ENCODE results near the gene GALNTL6.
"Not testable (repeated sequence)": the region's sequence is repeated elsewhere in the genome, so short reads cannot be mapped to it uniquely, and the experiment has no call there.

The GALNTL6 gene

DNA sequence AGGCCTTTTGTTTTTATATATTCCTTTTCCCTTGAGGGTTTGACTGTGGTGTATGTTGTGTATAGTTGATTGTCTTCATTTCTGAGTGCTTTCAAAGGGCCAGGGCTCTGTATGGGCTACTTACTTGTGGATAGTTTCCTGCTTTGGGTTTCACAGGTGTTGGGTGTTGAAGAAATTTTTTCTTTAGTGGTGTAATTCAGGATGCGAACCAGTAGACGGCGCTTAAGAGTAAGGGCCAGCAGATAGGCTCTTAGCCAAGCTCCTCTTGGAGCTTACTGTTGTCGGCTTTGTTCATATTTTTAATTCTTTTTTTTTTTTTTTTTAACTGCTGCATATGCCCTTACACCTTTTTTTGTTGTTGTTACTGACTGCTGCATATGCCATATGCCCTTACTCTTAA is 1079.1 kb downstream of the GALNTL6 start:
- DNase-seq, result no peak

DNA sequence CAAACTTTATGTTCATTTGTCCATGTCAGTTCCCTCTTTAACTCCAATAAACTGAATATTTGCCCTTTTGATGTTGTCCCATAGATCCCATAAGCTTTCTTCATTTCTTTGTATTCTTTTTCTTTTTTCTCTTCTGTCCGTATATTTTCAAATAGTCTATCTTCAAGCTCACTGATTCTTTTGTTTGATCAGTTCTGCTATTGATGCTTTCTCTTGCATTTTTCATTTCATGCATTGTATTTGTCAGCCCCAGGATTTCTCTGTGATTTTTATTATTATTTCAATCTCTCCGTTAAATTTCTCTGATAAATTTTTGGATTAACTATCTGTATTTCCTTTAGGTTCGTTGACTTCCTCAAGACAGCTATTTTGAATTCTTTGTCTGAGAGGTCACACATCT is 1082.5 kb downstream of the GALNTL6 start:
- no peak for DNase-seq

DNA sequence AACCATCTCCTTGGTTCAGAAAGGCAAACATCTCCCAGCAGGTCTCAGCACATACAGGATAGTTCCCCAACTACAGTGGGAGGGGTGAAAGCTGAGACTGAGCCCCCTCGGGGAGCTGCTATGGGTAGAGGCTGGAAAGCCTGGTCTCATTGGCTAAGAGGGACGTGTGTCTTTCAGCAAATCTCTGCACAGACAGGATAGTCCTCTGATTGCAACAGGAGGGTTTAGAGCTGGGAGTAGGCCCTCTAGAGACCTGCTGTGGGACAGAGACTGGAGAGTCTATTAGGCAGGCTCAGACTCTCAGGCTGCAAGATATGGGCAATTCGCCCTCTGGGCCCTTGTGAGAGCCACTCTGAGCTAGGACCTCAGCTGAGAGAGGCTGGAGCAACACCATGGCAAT is 1083.8 kb downstream of the GALNTL6 start:
- DNase-seq, result no peak

DNA sequence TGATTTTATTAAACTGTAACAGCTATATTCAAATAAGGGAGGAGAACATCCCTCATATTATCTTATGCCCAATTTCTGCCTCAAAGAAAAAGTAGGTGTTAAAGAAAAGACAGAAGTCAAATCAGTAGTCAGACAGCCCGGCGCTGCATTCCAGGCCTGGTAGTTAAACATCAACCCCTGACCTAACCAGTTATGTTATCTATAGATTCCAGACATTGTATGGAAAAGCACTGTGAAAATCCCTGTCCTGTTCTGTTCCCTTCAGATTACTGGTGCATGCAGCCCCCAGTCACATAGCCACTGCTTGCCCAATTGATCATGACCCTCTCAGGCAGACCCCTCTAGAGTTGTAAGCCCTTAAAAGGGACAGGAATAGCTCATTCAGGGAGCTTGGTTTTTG is 1085.5 kb downstream of the GALNTL6 start:
- DNase-seq, result no peak

DNA sequence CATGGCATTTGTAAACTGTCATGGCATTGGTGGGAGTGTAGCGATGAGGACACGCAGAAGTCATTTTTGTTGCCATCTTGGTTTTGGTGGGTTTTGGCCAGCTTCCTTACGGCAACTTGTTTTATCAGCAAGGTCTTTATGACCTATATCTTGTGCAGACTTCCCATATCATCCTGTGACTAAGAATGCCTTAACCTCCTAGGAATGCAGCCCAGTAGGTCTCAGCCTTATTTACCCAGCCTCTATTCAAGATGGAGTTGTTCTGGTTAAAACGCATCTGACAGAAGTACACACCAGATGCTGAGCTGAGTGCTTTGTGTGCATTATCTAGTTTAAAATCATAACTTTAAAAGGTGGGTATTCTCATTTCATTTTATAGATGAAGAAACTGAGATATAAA is 1086.7 kb downstream of the GALNTL6 start:
- no peak for DNase-seq

DNA sequence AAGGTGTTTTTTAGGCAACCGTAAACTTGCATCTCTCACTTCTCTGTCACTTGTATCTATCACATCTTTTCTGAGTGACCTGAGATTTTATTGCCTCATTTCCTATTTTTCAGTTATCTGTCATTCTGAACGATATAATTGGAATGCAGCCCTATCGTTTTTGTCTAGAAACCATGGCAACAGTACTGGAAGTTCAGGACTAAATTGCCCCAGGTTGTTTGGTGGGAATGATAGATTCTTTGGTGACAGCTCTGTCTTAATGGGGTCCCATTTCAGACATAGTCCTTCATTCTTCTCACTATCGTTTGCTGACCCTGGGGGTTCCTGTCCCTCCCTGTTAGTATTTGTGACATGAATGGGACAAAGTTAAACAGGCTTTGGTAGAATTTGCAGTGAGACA is 1087.7 kb downstream of the GALNTL6 start:
- no peak for DNase-seq

DNA sequence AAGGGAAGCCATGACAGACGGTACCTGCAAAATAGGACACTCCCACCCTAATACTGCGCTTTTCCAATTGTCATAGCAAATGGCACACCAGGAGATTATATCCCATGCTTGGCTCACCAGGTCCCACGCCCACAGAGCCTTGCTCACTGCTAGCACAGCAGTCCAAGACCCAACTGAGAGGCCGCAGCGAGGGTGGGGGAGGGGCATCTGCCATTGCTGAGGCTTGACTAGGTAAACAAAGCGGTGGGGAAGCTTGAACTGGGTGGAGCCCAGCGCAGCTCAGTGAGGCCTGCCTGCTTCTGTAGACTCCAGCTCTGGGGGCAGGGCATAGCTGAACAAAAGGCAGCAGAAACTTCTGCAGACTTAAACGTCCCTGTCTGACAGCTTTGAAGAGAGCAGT is 1099.3 kb downstream of the GALNTL6 start:
- DNase-seq, result not testable (repeated sequence)

DNA sequence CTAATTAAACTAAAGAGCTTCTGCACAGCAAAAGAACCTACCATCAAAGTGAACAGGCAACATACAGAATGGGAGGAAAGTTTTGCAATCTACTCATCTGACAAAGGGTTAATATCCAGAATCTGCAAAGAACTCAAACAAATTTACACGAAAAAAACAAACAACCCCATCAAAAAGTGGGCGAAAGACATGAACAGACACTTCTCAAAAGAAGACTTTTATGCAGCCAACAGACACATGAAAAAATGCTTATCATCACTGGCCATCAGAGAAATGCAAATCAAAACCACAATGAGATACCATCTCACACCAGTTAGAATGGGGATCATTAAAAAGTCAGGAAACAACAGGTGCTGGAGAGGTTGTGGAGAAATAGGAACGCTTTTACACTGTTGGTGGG is 1104.2 kb downstream of the GALNTL6 start:
- DNase-seq, result not testable (repeated sequence)

DNA sequence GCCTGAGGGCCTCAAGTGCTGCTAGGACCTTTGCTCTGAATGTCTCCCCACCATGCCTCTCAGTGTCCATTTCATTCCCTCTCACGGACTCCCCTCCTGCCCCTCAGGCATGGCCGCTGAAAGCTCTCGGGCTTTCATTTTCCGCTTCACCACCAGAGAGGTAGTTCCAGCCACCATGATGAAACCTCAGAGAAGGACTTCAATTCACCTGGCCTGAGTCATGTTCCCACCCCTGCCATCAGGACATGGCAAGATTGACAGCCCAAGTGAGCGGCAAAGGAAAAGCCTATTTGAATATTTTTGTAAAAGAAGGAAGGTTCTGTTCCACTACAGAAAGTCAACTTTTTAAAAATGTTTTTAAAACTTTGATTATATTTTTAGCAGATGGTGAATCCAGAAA is 1106.1 kb downstream of the GALNTL6 start:
- DNase-seq, result no peak

DNA sequence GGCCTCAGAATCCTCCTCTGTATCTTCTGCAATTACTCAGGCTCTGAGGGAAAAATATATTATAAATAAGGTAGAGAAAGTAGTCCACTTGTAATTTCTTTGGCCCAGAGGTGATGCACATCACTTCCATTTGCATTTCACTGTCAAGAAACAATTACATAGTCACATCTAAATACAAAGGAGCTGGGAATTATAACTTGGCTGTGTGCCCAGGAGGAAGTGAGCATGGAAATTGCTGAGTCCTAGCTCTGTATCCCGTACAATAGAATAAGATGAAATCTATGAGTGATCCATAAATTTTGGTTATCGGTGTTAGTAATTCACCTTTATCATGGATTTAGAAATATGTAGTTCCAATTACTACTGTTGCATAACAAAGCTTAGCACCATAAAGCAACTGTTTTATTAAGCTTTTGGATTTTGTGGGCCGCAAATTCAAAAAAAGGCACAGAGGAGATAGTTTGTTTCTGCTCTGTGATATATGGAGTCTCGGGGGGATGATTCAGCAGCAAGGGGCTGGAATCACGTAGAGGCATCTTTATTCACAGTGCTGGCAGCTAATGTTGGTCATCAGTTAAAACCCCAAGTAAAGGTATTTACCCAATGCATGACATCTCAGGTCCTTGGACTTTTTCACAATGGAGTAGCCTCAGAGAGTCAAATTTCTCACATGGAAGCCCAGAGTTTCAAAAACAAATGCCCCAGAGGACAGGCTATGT is 1114.1 kb downstream of the GALNTL6 start:
- DNase-seq, result peak; percentile 21

DNA sequence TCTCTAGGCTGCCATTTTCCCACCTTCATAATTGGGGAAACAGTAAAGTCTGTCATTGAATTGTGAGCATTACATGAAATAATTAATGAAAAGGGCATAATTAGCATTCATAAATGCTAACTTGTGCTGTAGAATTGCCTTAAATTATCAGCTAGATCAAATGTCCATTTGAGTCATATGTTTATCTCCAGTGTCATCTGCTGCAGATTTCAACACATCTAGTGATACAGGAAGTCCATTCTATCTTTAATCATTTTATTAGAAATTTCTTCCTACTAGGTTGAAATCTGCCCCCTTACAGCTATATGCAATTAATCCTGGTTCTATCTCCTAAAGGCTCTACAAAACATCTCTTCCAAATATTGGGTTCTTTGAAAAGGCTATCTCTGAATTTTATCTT is 1115.1 kb downstream of the GALNTL6 start:
- DNase-seq, result no peak

DNA sequence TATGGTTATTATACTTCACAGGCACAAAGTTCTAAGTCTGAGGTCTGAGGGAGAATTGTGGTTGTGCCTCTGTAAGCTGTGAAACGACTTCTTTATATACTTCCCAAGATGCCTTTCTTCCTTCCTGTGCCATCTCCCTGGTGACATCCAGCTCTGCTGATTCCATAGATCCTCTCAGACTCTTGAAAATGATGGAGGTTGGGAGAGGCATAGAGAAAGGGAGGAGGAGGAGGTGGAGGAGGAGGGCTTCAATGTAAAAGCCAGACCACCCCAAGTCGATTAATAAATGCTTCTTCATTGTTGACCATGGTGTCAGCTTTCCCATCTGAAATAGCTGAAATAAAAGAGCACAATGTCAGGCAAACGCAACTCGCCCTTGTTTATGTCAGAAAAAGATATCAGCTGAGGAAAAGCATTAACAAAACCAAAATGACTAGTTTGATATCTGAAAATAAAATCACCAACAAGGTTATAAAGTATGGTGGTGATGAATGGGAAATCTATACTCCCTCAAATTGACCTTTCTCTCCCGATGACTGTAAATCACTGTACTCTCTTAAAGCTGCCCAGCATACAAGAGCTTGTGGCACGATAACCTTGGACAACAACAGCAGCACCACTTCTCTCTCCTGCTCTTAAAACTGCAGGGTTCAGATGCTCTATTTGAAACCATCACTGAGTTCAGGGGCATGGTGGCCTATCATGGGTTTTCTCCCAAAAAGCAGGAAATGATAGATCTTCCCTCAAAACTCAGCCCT is 1125.0 kb downstream of the GALNTL6 start:
- DNase-seq, result no peak

DNA sequence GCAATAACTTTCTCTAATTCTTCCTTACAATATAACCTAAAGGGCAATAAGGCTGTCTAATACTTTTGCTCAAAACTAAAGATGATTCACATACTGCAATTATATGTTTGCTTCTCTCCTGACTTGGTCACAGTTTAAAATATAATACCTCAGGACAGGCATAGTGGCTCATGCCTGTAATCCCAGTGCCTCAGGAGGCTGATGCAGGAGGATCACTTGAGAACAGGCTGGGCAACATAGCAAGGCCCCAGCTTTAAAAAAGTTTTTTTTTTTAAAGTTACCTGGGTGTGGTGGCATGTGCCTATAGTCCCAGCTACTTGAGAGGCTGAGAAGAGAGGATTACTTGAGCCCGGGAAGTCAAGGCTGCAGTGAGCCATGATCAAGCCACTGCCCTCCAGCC is 1125.7 kb downstream of the GALNTL6 start:
- DNase-seq, result no peak

DNA sequence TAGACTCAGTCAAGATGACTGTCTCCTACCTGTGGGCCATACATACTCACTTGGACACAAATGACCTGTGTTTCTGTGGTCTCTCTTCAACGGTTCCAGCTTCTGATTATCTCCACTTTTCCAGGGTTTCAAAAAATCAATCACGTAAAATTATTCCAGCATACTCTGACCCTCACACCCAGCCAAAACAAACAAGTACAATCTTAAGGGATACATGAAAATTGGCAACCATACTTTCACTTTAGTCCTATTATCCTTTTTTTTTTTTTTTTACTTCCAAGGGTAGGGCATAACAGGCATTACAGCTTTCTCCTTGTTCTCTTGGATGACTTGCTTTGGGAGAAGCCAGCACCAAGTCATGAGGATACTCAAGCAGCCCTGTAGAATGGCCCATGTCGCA is 1129.6 kb downstream of the GALNTL6 start:
- no peak for DNase-seq

DNA sequence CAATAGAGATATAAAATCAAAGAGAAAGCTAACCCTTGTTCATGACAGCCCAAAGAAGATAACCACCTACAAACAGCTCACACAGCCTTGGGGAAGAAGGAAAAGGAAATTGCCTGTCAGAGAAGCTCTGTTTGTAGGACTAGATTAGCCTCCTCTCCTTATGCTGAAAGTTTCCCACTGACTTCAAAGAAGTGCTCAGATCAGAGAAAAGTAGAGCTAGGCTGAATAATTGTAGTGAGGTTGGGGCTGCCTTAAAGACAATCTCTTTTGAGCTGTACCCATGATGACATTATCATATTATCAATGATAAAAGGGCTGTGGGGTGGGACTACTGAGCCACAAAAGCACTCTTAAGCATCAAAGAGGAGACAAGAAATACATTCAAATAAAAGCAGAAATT is 1132.4 kb downstream of the GALNTL6 start:
- DNase-seq, result no peak

DNA sequence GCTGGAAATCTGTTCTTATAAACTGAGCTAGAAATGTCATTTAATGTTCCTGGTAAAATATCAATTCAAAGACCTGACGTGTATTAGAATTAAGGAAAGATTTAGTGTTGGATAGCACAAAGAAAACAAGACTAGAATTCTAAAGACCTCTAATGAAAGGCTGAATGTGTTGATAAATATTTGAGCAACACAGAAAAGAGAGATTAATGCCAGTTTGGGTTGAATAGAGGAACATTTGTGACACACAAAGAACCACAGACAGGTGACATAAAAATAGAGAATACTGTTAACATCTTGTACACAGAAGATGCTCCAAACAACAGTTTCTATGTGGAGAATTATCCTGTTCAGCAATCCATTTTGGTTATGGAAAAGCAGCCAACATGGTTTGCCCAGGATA is 1133.3 kb downstream of the GALNTL6 start:
- DNase-seq, result no peak

DNA sequence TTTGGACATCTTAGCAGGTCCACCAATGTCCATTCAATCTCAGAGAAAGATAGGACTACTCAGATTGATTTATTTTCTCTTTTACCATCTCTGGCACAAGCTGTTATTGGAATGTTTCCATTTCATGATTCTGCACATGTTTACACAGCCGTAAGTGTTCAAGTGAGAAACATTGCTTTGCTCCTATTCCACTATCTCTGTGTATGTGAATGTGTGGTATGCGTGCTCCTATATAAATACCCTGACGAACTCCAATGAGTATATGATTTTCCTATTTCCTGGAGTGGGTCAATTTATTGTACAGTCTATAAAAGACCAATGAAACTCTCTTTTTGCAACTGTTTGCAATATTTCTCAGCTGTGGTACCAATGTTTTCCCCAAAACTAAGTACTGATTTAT is 1134.4 kb downstream of the GALNTL6 start:
- DNase-seq, result no peak

DNA sequence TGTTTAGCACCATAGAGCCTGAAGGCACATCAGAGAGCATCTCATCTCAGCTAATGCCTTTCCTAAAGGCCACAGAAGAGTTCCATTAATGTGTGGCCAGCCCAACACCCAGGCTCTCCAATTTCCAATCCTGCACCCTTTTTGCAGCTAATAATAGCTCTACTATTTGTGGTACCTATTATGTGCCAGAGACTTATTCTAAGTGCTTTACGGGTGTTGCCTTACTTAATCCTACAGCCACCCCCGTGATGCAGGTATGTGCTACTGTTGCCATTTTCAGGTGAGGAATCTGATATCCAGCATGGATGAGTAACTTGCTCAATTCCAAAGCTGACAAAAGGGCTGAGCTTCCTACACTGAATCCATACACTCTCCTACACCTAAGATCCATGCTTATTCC is 1137.8 kb downstream of the GALNTL6 start:
- no peak for DNase-seq

DNA sequence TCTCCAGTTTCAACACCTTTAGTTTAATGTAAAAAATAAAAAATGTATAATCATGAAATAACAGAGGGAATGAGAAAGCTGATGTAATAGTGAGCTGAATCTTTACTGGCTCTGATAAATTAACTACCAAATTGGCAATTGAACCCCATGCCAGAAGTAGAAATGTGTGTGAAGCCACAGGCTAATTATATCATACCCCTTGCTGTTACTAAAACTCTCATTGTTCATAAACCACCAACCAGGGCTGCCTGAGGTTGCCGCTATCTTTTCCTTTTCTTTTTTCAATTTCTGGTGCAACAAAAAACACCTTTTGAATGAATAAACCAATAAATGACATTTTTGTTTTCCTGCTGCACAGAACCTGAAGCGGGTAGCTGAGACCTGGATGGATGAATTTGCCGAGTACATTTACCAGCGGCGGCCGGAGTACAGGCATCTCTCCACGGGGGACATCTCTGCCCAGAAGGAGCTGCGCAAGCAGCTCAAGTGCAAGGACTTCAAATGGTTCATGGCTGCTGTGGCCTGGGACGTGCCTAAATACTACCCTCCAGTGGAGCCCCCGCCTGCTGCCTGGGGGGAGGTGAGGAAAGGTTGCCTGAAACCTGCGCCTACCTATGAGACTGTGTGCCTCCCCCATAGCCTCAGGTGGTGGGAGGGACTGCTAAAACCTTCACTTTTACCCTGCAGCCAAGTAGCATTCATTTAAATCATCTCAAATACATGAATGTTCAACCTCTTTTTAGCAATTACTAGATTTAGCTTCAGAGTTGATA is 1138.7 kb downstream of the GALNTL6 start:
- no peak for DNase-seq

DNA sequence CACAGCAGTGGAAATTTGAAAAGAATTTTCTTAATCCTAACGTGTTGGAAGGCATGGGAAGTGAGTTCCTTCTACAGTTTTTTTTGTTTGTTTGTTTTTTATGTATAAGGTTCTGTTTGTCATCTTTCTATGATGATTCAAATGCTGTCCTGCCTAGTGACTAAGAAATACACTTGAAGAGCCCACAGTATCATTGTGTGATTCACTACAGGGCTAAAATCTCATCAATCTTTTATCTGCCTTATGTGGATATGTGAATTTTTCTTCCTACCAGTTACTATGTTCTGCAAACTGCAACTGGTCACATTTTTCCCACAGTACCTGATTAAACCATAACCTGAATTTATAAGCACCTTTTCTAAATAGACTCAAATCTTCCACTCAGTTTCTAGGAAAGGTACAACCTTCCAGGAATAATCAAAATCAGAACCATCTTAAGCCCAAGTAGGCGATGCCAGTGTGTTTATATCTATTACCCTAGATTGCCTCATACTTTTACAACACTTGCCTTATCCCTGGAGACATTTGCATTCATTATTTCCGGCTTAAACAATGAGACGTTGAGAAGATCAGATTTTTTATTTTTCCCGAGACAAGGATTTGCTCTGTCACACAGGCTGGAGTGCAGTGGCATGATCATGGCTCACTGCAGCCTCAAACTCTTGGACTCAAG is 1140.8 kb downstream of the GALNTL6 start:
- no peak for DNase-seq

DNA sequence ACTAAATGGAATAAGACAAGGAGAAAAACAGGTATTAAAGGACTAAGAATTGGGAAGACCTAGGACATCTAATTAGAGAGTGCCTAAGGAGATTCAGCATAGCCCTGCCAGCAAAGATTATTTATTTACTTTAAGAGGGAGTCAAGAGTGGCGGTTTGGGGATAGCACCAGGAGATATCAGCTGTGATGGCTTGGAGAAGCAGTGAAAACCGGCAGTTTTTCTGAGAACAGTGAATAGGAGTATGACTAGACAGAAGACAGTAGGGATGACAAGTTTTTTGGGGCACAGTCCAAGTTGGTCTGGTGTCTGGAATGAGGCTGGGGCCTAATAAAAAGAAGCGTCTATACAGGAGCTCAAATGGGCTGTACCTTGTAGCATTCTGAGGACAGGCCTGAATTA is 1143.1 kb downstream of the GALNTL6 start:
- DNase-seq, result not testable (repeated sequence)

DNA sequence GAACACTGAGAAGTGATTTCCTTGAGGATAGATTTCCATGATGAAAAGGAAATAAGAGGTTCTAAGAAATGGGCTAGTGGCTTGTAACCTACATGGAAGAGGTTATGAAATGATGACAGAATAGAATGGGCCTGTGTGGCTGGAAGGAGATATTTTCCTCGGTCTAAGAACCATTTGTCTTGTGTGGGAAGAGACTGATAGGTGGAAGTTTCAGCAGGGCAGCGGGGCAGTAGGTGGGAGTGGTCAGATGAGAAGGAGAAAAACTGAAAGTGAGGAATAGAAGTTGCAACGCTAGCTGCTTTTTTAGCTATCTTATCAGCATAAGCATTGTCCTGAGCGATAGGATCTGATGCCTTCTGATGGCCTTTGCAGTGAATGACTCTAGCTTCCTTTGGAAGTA is 1144.0 kb downstream of the GALNTL6 start:
- DNase-seq, result no peak
